Mucosa of rectum (tissue), 2 donors: ENCODE results near the gene SFMBT1.
"Not testable (repeated sequence)": the region's sequence is repeated elsewhere in the genome, so short reads cannot be mapped to it uniquely, and the experiment has no call there.

Experiments used
- H3K27ac ChIP-seq, 2 donors: one replicate each; pipeline ENCODE4 v1.7.0; 2013; ENCODE audit warnings: inconsistent platforms in 2 of 2, low read depth in 2 of 2, low read length in 2 of 2
- H3K27me3 ChIP-seq, 2 donors: one replicate each; pipeline ENCODE4 v1.7.0; 2013; ENCODE audit warnings: low read length in 2 of 2; ENCODE audit not compliant: control insufficient read depth in 2 of 2, insufficient read depth in 2 of 2
- H3K36me3 ChIP-seq, 2 donors: one replicate each; pipeline ENCODE4 v1.7.0; 2013; ENCODE audit warnings: low read length in 2 of 2; ENCODE audit not compliant: control insufficient read depth in 2 of 2, insufficient read depth in 2 of 2
- H3K4me1 ChIP-seq, 2 donors: one replicate each; pipeline ENCODE4 v1.7.0; 2013; ENCODE audit warnings: low read length in 2 of 2, mild to moderate bottlenecking in 1 of 2; ENCODE audit not compliant: control insufficient read depth in 2 of 2, insufficient read depth in 2 of 2
- H3K4me3 ChIP-seq, 2 donors: one replicate each; pipeline ENCODE4 v1.7.0; 2013; ENCODE audit warnings: low read length in 2 of 2
- H3K9ac ChIP-seq, 2 donors: one replicate each; pipeline ENCODE4 v1.7.0; 2013; ENCODE audit warnings: low read length in 2 of 2, low read depth in 1 of 2, mild to moderate bottlenecking in 1 of 2
- H3K9me3 ChIP-seq, 2 donors: one replicate each; pipeline ENCODE4 v1.7.0; 2013; ENCODE audit warnings: low read length in 2 of 2; ENCODE audit not compliant: control insufficient read depth in 2 of 2
- donor health status: healthy.
- donor health status: Normal muscosa, but diverticular disease.

The SFMBT1 gene

DNA sequence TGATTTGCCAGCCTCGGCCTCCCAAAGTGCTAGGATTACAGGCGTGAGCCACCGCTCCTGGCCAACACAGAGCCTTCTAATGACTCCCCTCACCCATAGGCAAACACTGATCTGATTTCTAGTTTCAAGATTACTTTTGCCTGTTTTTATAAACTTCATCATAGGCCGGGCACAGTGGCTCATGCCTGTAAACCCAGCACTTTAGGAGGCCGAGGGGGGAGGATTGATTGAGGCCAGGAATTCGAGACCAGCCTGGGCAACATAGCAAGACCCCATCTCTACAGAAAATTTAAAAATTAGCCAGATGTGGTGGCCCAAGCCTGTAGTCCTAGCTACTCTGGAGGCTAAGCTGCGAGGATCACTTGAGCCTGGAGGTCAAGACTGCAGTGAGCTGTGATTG, 8.4 kb upstream of the SFMBT1 start:
- not testable (repeated sequence) for H3K36me3 ChIP-seq, H3K4me3 ChIP-seq, H3K9ac ChIP-seq, H3K27ac ChIP-seq, H3K27me3 ChIP-seq, H3K4me1 ChIP-seq, H3K9me3 ChIP-seq

DNA sequence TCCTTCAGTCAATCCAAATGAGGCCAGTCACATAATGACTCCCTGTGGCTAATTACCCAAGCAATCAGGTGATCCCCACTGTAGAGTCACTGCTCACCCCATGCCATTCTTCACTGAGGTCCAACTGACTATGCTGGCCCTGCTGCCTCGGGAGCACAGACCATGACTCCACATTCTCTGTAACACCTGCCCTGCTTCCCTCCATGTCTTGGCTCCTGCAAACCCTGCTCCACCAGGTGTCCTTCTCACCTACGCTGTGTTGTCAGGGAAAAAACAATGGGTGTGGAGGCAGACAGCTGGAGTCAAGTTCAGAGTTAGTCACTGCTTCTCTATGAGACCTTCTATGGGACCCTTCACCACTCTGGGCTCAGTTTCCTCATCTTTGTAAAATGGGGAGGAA, 6.1 kb upstream of the SFMBT1 start:
- Histone ChIP-seq H3K9me3 (no peaks in the 10 kb centered on the region), H3K9ac (no peak overlapping the region), H3K4me1 (peaks cover 0 to 2% of the 10 kb centered on the region in 2 donors), H3K4me3 (no peak overlapping the region), H3K27me3 (no peaks in the 10 kb centered on the region), H3K36me3 (no peaks in the 10 kb centered on the region), H3K27ac (no peak overlapping the region)

DNA sequence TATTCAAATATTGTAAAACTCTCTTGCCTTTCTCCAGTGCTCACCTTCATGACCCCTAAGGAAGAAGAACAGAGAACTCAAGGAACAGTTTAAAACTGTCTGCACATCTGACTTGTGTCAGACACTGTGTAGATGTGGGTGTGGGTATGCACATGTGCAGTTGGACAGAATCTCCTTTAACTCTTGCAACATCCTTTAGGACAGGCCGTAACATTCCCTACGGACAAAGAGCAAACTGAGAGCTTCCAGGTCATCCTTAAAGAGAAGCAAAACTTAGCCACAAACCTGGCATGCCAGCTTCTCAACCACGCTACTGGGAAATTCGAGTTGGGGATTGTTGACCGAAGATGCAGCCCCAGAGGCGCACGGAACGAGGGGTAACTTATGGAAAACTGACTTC, 4.1 kb upstream of the SFMBT1 start:
- Histone ChIP-seq H3K9me3 (no peaks in the 10 kb centered on the region), H3K4me3 (no peak overlapping the region), H3K9ac (no peak overlapping the region), H3K27ac (no peak overlapping the region), H3K4me1 (peaks cover 4 to 5% of the 10 kb centered on the region in 2 donors), H3K27me3 (no peaks in the 10 kb centered on the region), H3K36me3 (no peaks in the 10 kb centered on the region)

DNA sequence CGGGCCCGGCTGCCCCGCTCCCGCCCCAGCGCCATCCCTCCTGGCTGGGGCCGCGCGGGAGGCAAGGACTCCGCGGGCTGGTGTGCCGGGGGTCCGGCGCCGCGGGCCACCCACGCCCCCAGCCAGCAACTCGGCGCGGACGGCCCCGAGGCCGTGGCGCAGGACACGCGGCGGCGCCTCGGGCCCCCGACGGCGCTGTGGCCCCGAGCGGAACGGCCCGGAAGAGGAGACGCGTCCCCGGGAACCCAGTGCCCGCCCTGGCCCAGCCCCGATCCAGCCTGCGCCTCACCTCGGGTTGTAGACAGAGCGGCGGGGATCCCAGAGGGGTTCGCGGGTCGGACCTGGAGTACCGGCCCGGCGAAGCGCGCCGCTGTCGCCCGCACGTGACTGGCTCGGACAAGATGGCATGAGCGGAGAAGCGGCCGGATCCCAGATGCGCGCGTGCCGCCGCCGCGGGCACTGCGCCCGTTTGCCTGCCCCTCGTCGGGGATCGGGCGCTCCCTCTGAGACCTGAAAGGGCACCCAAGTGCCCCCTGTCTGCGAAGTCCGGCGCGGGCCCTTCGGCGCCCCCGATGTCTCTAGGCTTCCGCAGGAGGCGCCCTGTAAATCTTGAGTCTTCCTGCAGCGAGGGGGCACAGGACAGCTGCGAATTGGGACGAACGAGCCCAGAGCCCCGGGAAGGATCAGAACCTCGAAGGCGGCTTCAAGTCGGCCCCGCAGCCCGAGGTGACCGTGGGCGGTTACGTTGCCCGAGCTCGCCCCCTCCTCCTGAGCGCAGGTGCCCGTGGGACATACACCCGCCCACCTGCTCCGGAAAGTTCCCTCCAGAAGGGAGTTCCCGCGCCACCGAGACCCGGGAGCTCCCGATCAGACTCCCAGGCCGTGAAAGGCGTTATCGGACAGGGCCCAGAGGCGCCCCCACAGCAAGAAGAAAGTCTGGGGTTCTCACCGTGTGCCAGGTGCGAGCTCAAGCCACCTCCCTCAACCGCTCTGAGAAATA, 598 bp upstream of the SFMBT1 start:
- peak overlapping the region; percentile 60 to 81 for H3K9ac ChIP-seq
- H3K4me1 ChIP-seq: peaks cover 11 to 14% of the 10 kb centered on the region in 2 donors
- H3K36me3 ChIP-seq: no peaks in the 10 kb centered on the region
- H3K9me3 ChIP-seq: no peaks in the 10 kb centered on the region
- H3K27ac ChIP-seq: peak overlapping the region; percentile 89 to 91
- no peaks in the 10 kb centered on the region for H3K27me3 ChIP-seq
- peak overlapping the region; percentile 69 to 89 for H3K4me3 ChIP-seq

DNA sequence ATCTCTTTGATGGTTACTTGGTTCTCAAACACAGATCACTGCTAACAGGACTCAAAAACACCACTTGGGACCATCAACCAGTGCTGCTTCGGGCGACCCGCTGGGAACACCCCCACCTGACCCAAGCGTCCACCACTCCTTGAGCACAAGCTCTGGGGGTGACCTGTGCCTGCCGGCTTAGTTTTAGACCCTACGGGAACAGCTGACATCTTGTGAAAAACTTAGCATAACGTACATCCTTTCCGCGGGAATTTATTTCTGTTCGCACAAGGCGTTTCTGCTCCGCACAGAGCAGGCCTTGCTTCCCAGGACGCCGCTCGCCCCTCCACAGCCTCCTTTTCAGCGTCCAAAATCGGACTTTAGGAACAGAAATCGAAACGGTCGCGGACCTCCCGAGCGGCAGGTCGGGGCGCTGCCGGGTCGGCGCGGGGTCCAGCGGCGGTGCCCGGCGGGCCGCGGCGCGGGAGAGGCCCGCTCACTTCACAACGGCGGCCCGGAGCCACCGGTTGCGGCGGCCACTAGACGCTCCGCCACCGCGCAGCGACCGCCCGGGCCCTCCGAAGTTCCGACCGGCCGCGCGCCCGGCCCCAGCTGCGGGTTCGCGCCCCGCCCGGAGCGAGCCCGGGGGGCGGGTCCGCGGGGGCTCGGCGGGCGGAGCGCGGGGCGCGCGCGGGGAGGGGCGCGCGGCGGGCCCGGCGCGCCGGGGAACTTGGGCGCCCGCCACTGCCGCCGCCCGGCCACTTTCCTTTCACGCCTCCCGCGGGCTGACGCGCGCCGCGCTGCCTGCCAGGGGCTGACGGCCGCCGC, 959 bp downstream of the SFMBT1 start:
- H3K27me3 ChIP-seq: no peaks in the 10 kb centered on the region
- H3K9ac ChIP-seq: peak overlapping the region; percentile 81 to 82
- peaks cover 14 to 18% of the 10 kb centered on the region in 2 donors for H3K4me1 ChIP-seq
- H3K9me3 ChIP-seq: no peaks in the 10 kb centered on the region
- H3K36me3 ChIP-seq: no peaks in the 10 kb centered on the region
- peak overlapping the region; percentile 59 to 87 for H3K4me3 ChIP-seq
- H3K27ac ChIP-seq: peak overlapping the region; percentile 87 to 89

DNA sequence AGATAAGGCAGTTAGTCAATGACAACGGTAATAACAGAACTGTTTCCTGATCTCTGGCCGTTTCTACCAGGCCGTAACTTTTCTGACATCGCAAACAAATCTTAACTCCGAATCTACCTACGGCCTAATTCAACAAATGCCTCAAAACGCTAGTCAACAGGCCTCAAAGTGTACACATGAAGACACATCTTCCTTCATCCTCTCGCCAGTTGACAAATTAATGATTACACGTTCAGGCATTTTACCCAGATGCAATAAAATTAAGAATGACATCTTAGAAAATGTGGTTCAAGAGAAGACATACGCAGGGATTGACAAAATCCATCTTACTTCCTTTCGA, 1.5 kb downstream of the SFMBT1 start:
- no peaks in the 10 kb centered on the region for H3K9me3 ChIP-seq
- no peaks in the 10 kb centered on the region for H3K27me3 ChIP-seq
- peak overlapping the region; percentile 59 to 87 for H3K4me3 ChIP-seq
- H3K4me1 ChIP-seq: peaks cover 14 to 18% of the 10 kb centered on the region in 2 donors
- peak overlapping the region; percentile 81 to 82 for H3K9ac ChIP-seq
- H3K27ac ChIP-seq: peak overlapping the region; percentile 87 to 89
- H3K36me3 ChIP-seq: no peaks in the 10 kb centered on the region

DNA sequence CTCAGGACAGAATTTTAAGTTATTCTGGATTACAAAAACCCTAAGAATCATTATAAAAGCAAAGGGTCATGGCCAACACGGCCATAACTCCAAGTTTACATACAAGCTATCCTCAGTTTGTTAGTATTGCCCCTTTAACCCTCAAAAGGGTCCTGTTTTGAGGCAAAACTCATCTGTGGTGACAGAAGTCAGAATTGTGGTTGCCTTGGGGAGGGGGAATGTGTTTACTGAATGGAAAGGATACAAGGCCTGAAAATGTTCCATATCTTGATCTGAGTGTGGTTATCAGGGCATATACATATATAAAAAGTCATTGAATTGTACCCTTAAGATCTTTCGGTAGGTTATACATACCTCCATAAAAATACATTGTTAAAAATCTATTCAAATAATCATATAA, 2.1 kb downstream of the SFMBT1 start:
- Histone ChIP-seq H3K9me3 (no peaks in the 10 kb centered on the region), H3K4me1 (peaks cover 14 to 18% of the 10 kb centered on the region in 2 donors), H3K27ac (no peak overlapping the region), H3K4me3 (peak overlapping the region in 1 of 2 donors; percentile 87), H3K9ac (no peak overlapping the region), H3K27me3 (no peaks in the 10 kb centered on the region), H3K36me3 (no peaks in the 10 kb centered on the region)

DNA sequence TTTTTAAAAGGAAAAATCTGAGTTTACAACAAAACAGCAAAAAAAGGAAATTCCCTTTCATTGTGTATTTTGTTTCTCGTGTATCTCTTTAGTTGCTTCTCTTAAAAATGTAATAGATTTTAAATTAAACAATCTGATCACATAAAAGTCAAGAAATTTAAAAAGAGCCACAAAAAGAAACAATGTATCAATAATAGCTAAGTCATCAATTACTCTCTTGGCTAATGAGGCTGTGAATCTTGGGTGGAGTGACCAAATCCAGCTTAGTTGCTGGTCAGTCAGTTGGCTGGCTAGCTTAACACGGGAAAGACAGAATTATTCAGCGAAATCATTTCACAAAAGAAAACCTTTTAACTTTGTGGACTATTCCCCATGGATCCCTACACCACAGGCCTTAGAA, 3.2 kb downstream of the SFMBT1 start:
- Histone ChIP-seq H3K4me1 (peaks cover 14 to 18% of the 10 kb centered on the region in 2 donors), H3K9me3 (no peaks in the 10 kb centered on the region), H3K27me3 (no peaks in the 10 kb centered on the region), H3K9ac (no peak overlapping the region), H3K27ac (no peak overlapping the region), H3K4me3 (no peak overlapping the region), H3K36me3 (no peaks in the 10 kb centered on the region)

DNA sequence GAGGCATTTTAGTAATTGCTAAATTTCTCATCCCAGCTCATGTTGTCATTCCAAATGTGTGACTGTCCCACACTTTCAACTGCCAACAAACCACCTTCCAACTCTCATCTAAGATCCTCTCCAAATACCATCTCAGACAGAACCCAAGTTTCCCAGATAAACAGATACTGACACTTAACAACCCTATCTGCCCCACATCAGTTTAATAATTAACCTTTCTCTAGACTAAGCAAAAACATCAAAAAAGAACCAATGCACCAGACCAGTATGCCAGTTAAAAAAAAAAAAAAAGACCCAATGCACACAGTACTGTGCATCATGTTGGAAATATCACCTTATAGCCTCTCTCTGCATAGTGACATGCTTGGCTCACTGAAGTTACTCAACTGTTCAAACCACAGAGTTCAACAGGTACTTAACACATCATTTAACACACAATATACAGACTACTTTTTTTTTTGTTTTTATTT, 5.5 kb downstream of the SFMBT1 start:
- Histone ChIP-seq H3K4me1 (peaks cover 9 to 14% of the 10 kb centered on the region in 2 donors), H3K9me3 (no peaks in the 10 kb centered on the region), H3K27ac (no peak overlapping the region), H3K9ac (no peak overlapping the region), H3K4me3 (no peak overlapping the region), H3K36me3 (no peaks in the 10 kb centered on the region), H3K27me3 (no peaks in the 10 kb centered on the region)

DNA sequence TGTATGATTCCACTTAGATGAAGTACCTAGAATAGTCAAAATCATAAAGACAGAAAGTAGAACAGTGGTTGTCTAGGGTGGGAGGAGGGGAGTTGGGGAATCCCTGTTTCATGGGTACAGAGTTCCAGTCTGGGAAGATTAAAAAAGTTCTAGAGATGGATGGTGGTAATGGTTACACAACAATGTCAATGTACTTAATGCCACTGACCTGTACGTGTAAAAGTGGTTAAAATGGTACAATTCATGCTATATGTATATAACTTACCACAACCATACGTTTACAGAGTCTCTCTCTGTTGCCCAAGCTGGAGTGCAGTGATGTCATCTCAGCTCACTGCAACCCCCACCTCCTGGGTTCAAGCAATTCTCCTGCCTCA, 6.5 kb downstream of the SFMBT1 start:
- Histone ChIP-seq H3K27me3 (no peaks in the 10 kb centered on the region), H3K9me3 (no peaks in the 10 kb centered on the region), H3K9ac (no peak overlapping the region), H3K27ac (no peak overlapping the region), H3K4me3 (no peak overlapping the region), H3K4me1 (peaks cover 9 to 17% of the 10 kb centered on the region in 2 donors), H3K36me3 (no peaks in the 10 kb centered on the region)
